Measurements from ENCODE around the gene ZBED2.

- no peak for TF ChIP-seq CTCF (IDR thresholded peaks at IDR 0.05)
- no peak for TF ChIP-seq POLR2A (IDR thresholded peaks at IDR 0.05)
These were observed 13.6 kb downstream of the ZBED2 start for GRCh38 chr3:111581403-111582119.
